HTR-8/SVneo (cell line): ENCODE data around the gene ARHGEF5.
"Not testable (repeated sequence)": the region's sequence is repeated elsewhere in the genome, so short reads cannot be mapped to it uniquely, and the experiment has no call there.

Experiments
- DNase-seq: peaks from one replicate; pipeline ENCODE4 v3.0.0; 2011; ENCODE audit warnings: low spot score, mixed read lengths; ENCODE audit not compliant: insufficient read length
- FAIRE-seq: peaks from 2 replicates; lab custom pipeline; 2011; peaks lifted over from hg19 to GRCh38; lab: Jason Lieb, UNC

ARHGEF5 gene

DNA sequence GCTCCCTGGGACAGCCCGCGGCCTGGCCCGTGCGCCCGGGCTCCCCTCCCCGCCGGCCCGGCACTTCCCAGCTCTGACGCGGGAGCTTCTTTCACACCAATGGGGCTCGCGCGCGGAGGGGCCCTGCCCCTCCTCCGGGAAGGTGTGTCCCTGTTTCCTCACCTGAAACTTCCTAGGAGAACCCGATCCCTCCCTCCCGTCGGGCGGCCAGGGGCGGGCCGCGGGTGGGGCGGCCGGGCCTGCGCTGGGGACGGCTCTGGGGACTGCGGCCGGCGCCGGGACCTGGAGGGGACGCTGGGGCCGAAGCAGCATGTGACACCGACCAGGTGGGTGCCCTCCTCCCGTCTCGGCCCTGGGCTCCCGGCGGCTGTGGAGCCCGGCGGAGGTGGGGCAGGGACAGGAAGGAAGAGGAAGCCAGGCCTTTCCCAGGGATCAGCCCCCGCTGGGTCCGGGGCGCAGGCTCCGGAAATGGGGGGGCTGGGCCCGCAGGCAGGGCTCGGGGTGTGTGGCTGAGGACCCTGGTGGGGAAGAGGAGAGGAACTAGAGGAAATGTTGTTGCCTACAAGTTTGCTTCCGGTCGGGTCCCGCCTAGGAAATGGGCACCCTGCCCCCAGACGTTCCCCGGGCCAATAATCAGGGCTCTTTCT, at the start of gene ARHGEF5:
Gene ARHGEF5 (plus strand): TSS at position 227 of the 647 bp plus-strand sequence. CDS start 7,268 bp downstream, outside the sequence.
- FAIRE-seq, DNase-seq: not testable (repeated sequence)

DNA sequence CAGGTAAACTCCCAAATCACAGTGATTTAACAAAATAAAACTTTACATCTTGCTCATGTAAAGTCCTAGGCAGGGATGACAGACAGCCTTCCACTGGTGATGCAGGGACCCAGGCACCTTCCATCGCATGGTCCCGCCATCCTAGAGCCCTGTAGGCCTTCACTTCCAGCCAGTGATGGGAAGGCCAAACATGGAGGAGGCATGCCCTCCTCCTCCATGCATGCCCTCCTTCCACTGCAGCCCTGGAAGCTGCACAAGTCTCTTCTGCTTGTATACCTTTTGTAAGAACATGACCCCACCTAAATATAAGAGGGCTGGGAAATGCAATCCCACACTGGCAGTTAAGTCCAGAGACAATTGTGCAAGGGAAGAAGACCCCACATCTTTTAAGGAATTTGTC, 45.5 kb upstream of the ARHGEF5 start:
- not testable (repeated sequence) for DNase-seq

DNA sequence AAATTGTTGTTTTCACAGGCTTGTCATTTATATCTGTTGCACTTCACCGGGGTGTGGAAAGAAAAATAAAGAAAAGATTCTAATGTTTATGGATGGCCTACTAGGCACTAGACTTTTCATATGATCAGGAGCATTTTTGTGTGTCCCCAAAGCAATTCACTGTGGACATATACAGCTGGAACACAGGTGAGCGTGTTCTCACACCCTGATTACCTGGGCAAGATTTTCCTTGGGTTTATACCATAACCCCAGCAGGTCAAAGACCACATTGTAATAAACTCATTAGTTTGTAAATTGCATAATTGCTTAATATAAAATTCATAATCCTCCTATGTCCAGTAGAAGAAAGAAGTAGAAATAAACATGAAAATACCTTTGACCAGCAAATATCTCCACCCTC, 44.0 kb upstream of the ARHGEF5 start:
- FAIRE-seq, DNase-seq: not testable (repeated sequence)

More for the DNA sequence above, 45.5 kb upstream of the ARHGEF5 start:
- not testable (repeated sequence) for FAIRE-seq

DNA sequence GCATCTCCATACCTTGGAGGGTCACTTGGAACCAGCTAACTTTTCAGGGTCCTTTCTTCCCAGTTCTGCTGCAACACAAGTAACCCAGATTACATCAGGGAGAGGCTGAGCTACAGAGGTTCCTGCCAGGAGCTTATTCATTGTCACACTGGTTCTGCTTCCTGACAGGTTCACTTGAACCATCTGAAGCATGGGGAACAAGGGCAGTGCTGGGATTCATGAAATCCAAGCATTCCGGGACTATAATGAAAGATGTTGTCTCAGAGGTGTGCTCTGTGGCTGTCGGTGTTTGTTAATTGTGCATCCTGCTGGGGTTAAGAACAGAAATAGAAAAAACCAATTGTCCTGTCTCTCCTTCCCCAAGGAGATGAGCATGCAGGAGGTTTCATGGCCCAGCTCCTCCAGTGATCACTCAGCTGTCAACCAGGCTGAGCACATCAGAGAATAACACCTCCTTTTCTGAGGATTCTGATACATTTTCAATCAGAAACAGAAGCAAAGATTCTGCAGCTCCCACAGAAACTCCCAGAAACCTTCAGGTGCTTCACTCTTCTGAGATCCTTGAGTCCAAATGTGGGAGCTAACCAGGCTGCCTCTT, 43.2 kb upstream of the ARHGEF5 start, which contains the start of gene OR2A1:
Gene OR2A1 (plus strand): TSS at position 548 of the 598 bp plus-strand sequence. CDS start 5,706 bp downstream, outside the sequence.
- DNase-seq, FAIRE-seq: not testable (repeated sequence)

DNA sequence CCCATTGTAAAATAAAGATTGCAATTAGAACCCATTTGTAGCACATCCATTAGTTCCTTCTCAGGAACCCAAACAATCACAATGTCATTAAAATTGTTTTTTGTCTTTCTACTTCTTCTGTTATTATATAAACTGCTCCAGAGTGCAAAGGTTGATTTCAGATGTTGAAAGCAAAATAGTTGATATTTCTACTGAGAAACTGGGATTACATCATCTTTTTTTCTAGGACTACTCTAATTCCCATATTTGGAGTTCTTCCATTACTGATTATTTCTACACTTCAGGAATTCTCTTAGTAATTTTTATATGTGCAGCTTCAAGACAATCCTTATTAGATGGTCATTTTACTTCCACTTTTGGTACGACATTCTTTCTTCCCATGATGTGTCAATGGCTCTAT, 37.7 kb upstream of the ARHGEF5 start:
- not testable (repeated sequence) for FAIRE-seq, DNase-seq

DNA sequence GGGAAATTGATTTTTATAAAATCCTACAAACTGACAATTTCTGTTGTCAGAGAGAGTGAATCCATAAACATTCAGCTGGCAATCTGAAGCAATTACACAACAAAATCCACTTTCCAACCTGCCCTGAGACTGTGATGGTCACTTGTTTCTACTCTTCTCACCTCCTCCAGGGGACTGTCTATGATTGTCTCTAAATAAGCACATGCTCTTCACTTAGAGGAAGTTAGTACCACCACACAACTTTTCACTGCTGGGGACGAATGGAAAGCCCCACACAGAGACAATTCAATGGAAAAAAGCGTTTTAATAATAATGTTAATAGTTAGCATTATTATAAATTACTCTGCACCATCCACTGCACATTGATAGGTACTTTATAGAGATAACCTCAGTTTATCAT, 35.7 kb upstream of the ARHGEF5 start:
- not testable (repeated sequence) for FAIRE-seq, DNase-seq

DNA sequence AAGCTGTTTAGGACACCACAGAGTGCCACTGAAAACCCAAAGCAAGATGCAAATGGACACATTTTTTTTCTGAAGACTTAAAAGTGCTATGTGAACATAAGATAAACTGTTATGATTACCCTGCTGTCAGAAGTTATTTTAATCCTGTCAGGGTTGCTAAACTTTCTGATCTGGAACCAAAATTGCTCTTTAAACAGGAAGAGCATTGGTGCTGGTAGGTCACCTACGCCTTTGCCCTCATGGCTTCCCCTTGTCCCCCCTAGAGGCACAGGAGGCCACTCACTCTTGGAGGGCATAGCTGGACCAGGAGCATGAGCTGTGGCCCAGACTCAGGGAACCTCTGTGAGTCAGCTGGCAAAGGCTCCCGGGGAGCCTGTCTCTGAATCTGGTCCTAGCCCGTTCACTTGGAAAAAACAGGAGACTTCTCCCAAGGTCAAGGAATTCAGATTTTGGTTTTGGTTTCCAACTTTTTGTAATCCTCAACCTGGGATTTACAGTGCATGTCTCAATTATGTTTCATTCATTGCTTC, 33.5 kb upstream of the ARHGEF5 start:
- not testable (repeated sequence) for DNase-seq, FAIRE-seq

DNA sequence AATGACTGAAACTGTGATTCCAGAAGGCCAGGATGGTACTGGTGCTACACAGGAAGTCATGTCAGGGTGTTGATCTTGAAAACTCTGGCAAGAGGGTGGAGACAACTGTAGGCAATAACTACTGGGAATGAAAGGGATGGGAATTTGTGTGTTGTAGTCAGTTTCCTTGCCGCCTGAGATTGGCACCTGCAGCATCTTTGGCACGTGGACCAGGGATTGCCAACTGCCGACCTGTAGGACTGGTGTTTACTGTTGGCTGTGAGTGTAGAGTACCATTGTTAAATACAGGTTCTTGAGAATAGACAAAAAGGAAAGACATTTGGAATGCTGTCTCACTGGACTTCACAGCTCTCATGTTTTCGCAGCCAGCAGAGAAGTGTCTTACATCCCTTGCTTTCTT, 31.8 kb upstream of the ARHGEF5 start:
- DNase-seq, FAIRE-seq: not testable (repeated sequence)

DNA sequence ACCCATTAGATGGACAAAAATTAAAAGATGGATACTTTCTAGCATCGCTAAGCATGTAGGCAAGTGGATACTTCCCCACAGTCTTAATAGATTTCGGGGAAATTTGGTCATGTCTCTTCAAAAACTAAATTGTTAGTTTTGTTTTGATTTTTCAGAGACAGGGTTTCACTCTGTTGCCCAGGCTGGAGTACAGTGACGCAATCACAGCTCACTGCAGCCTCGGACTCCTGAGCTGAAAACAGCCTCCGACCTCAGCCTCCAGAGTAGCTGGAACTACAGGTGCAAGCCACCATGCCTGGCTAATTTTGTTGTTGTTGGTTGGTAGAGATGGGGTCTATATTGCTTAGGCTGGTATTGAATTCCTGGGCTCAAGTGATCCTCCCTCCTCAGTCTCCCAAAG, 29.3 kb upstream of the ARHGEF5 start:
- not testable (repeated sequence) for DNase-seq, FAIRE-seq

DNA sequence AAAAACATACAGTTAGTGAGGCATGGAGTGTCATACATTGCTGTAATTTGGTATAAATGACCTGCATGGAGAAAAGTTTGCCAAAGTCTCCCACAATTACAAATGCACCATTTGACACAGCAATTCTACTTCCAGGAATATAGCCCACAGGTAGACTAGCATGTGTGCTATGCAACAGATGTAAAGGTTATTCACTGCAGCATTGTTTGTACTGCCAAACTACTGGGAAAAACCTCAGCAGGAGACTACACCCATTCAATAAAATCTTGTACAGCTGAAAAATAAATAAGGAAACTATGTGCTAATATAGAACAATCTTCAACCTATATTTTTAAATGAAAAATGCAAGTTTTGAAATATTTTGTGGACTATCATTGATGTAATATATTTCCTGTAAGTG, 25.2 kb upstream of the ARHGEF5 start:
- not testable (repeated sequence) for FAIRE-seq

DNA sequence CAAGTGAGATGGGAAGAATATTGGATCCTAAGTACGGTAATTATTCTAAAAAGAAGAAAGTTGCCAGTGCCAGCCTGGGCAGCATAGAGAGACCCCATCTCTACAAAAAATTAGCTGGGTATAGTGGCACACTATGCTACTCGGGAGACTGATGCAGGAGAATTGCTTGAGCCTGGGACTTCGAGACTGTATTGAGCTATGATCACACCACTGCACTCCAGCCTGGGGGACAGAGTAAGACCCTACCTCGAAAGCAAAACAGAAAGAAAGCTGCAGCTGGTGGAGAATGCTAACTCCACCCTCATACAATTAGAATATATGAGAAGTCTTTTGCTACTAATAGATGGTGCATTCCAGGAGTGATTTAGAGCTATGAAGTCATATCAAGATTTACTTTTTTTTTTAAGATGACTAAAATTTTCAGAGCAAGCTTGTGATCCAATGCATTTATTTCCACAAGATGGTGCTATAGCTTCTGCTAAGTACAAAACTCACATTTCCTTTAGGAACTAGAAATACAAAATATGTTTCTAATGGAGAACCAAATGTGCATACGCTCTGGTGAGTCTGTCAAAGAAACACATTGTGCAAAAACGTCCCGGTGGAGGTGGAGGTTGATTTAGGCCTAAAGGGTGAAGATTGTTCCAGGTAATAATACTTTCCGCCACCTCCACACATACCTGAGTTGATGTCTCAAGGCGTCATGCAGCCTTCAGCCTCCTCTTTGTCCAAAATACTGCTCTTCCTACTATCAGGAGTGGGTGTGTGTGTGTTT, 23.8 kb upstream of the ARHGEF5 start:
- FAIRE-seq, DNase-seq: not testable (repeated sequence)

More for the DNA sequence above, 25.2 kb upstream of the ARHGEF5 start:
- not testable (repeated sequence) for DNase-seq

DNA sequence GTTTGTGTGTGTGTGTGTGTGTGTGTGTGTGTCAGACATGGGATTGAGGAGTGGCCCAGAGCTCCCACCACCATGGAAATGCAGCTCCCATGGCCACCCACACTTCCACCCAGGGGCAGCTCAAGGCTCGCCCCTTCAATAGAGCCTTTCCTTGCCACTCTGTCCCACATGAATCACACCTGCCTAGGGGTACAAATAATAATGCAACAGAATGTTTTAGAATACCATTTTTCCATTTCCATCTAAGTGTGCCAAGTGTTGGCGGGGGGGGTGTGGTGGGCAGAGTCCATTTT, 23.3 kb upstream of the ARHGEF5 start:
- not testable (repeated sequence) for DNase-seq, FAIRE-seq

DNA sequence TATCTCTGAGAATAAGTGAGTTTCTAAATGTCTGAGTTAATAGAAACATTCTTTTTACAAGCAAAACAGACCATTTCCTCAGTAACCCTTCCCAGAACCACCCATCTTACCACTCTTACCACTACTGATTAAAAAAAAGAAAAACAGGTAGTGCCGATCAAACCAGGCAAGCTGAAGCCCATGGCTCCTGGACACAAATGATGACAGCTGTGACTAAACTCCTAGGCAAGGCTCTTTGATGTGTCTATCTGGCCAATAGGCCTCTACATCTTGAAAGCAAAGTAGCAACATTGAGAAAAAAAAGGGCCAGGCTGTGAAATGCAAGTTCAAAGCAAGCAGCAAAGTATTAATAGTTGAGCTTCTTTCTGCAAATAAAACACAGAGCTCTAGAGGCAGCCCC, 6.6 kb upstream of the ARHGEF5 start:
- FAIRE-seq: not testable (repeated sequence)

DNA sequence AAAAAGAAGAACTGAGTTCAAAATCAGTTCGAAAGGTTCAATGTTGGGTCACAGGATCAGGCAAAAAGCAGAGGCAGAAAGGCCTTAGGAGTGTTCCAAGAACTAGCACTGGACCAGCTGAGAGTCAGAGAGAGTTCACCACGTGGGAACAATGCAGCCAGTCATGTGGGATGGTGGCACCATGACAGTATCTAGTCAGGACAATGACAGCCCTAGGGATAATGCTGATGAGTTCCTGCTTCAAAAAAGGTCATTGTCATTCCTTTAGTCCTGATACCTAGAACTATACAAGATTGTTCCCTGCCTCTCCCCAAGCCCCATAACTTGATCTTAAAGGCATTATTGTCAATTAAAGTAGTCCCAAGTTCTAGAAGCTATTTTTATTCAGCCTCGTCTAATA, 3.5 kb upstream of the ARHGEF5 start:
- DNase-seq, FAIRE-seq: not testable (repeated sequence)

More for the DNA sequence above, 6.6 kb upstream of the ARHGEF5 start:
- DNase-seq: not testable (repeated sequence)

DNA sequence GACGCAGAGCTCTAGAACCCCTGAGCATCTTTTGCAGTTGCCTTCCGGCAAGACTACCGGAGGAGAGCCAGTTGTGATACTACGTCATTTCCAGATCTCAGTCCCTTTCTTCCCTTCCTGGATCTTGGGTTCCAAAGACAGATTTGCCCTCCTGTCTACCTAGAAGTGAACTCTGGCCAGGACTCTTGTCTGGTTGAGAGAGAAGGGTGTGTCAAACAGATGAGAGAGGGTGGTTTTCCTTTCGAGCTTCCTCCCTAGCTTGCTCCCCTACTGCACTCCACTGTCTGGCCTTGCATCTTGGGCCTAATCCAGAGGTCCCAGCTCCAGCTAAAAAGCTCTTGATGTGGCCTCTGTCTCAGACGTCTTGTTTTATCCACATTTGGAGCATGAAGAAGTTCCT, 983 bp downstream of the ARHGEF5 start:
- not testable (repeated sequence) for DNase-seq, FAIRE-seq

DNA sequence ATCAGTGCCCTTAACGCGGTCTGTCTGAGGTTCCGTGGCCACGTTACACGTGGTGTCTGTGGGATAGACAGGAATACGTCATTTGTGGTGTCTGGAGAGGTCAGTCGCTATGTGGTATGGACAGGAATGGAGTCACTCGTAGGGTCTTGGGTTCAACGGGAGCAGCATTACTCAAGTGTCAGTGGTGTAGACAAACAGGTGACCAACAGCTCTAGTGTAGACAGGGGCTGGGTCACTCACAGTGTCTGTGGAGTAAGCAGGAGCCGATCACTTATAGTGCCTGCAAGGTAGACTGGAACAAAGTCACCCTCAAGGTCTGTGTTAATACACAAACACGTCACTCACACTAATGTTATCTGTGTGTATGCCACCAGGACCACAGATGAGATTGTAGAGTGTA, 1.7 kb downstream of the ARHGEF5 start:
- not testable (repeated sequence) for FAIRE-seq, DNase-seq

DNA sequence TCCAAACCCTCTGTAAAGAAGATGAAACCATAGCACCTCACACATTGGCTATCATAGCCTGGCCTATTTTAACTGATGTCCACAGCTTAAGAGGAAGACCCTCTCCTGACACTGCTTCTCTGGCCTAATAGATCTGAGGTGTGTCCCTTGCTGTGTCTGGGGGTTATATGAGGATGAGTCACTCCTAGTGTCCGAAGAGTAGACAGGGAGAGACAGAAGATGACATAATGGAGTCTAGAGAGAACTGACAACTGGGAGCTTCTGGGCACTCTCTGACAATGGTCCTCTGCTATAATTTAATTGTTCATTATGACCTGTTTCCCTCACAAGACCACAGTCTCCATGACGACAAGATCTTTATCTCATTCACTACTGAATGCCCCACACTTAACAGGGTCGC, 6.9 kb downstream of the ARHGEF5 start:
- FAIRE-seq, DNase-seq: not testable (repeated sequence)

DNA sequence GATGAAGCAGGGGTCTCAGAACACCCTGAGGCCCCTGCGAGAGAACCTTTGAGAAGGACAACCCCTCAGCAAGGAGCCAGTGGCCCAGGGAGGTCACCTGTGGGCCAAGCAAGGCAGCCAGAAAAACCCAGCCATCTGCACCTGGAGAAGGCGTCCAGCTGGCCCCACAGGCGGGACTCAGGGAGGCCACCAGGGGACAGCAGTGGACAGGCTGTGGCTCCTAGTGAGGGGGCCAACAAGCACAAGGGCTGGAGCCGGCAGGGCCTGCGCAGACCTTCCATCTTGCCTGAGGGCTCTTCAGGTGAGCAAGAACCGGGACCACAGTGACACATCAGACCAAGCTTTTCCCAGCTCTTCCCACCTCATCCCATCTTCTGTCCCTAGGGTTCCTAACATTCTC, 10.3 kb downstream of the ARHGEF5 start:
- not testable (repeated sequence) for FAIRE-seq, DNase-seq

DNA sequence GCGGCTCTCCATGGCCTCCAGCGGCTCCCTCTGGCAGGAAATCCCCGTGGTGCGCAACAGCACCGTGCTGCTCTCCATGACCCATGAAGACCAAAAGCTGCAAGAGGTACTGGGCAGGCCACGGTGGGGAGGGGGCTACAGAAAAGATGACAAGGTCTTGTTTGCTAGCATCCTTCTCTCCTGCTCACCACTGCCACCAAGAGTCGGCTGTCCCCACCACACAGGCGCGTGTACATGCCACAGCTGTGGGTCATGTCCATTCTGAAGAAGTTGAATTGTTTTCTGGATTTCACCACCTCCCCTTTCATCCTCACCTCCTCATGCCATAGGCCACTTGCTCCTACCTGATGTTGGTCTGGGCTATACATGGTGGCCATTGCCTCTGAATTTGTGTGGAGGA, 12.0 kb downstream of the ARHGEF5 start:
- FAIRE-seq, DNase-seq: not testable (repeated sequence)

DNA sequence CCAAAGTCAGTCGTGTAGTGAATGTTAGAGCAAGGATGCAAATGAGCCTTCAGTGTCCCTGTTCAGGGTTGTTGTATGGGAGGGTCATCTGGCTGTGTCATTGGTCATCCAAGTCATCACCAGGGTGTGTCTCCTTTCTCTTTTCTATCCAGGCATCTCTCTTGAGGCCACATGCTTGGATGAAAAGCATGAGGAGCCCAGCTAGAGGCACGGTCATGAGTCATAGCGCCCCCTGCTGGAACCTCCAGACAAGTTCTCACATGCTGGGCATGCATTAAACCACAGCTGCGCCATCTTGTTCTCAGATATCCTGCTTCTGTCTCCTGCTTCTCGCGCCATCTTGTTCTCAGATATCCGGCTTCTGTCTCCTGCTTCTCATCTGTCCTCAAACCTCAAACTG, 14.0 kb downstream of the ARHGEF5 start:
- not testable (repeated sequence) for DNase-seq, FAIRE-seq
